Lung (tissue), 12 donors: ENCODE measurements around the gene DCN. TPM values are rescaled to one million over a fixed set of nuclear protein-coding genes. Genes with fewer than 3 reads are reported as not detected.

ENCODE experiments used
- ATAC-seq: fragments of 200-7000 bp; cut with Tn5 transposase; one replicate; pipeline ENCODE4 v1.9.1; 2020; ENCODE audit warnings: moderate number of reproducible peaks; ENCODE audit not compliant: insufficient read depth, low FRiP score
- DNase-seq, 3 donors: peaks; one replicate each; pipeline ENCODE4 v3.0.0-alpha.2; 2013 to 2017
- H3K27ac ChIP-seq, 2 donors: one replicate each; pipeline ENCODE4 v1.5.1; 2013; ENCODE audit warnings: mild to moderate bottlenecking in 2 of 2, moderate library complexity in 2 of 2, control low read depth in 1 of 2, inconsistent platforms in 1 of 2, low read depth in 1 of 2, low read length in 1 of 2
- H3K27me3 ChIP-seq, 3 donors: one replicate each; pipeline ENCODE4 v1.5.1; 2013; ENCODE audit warnings: low read length in 2 of 3; ENCODE audit not compliant: control insufficient read depth in 3 of 3, insufficient read depth in 3 of 3
- H3K36me3 ChIP-seq, 4 donors: one replicate each; pipeline ENCODE4 v1.5.1; 2013; ENCODE audit warnings: low read length in 4 of 4, mild to moderate bottlenecking in 1 of 4, moderate library complexity in 1 of 4; ENCODE audit not compliant: control insufficient read depth in 4 of 4, insufficient read depth in 4 of 4
- H3K4me1 ChIP-seq, 5 donors: one replicate each; pipeline ENCODE4 v1.5.1; 2013; ENCODE audit warnings: low read length in 5 of 5, mild to moderate bottlenecking in 2 of 5, moderate library complexity in 1 of 5; ENCODE audit not compliant: control insufficient read depth in 5 of 5, insufficient read depth in 5 of 5
- H3K4me3 ChIP-seq: one replicate; pipeline ENCODE4 v1.5.1; 2013; ENCODE audit warnings: mild to moderate bottlenecking, control low read depth, moderate library complexity
- H3K9ac ChIP-seq, 2 donors: one replicate each; pipeline ENCODE4 v1.5.1; 2013; ENCODE audit warnings: low read length in 2 of 2, control low read depth in 1 of 2; ENCODE audit not compliant: insufficient read depth in 1 of 2
- H3K9me3 ChIP-seq, 4 donors: one replicate each; pipeline ENCODE4 v1.5.1; 2013; ENCODE audit warnings: low read length in 3 of 4, mild to moderate bottlenecking in 1 of 4, moderate library complexity in 1 of 4; ENCODE audit not compliant: control insufficient read depth in 4 of 4, insufficient read depth in 3 of 4
- CTCF ChIP-seq: IDR thresholded peaks from 2 replicates; pipeline ENCODE4 v1.5.1; 2012; ENCODE audit warnings: mild to moderate bottlenecking; ENCODE audit errors: control extremely low read depth, extremely low read depth
- WGBS, 2 donors: extraction: QIAGEN DNeasy Blood & Tissue Kit; methylation state at CpG; one replicate each; pipeline ENCODE4 v1.1.7; 2013; 5-methylcytosine and 5-hydroxymethylcytosine counted together
- polyA plus RNA-seq, 2 donors: library from polyadenylated mRNA; stranded (reverse); fragments of 200-250 nt; gene quantifications; one replicate each; pipeline ENCODE4 v1.2.1, GENCODE V29; 2013
- total RNA-seq, 2 donors: library from RNA; depleted of rRNA in 1 of 2; stranded (reverse); fragments of >200 nt in 1 of 2; gene quantifications; one replicate each; pipeline ENCODE4 v1.2.1, GENCODE V29; 2014 to 2021
- donor health status: control.
- donor health status: control.
- donor health status: Bipolar disorder and iron deficiency.
- donor health status: healthy.
- donor health status: DM: yes; HTN: yes; CAD: no.

Gene DCN
- total and polyA plus RNA-seq, 4 donors = 178 to 1,047 (median 509) TPM

DNA sequence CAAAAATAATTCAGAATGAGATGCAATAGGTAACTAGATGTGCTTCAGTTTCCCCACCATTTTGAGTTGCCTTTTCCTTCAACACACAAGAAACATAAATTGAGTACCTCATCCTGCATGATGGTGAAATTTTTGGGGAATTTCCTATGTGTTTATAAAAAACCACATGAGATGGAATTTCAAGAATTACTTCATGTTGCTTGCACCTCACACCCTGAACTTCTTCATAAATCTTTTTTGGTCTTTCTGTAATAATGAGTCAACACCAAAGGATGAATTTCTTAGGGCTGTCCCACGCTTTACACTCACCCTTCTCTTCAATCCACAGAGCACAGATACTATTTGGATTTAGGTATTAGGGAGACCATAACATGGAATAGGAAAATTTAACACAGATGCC lies 48.7 kb downstream of the DCN start:
- H3K27ac ChIP-seq = no peak overlapping the region
- DNase-seq (no peak), ATAC-seq (no peak)
- WGBS, 2 donors = 84 to 89% methylated on average over 1 of the region's 1 CpG
- H3K36me3 ChIP-seq = no peaks in the 10 kb centered on the region
- no peak overlapping the region for H3K9ac ChIP-seq
- peaks cover 0 to 21% (median 5%) of the 10 kb centered on the region in 5 donors for H3K4me1 ChIP-seq
- TF ChIP-seq CTCF = no peak
- no peaks in the 10 kb centered on the region for H3K9me3 ChIP-seq
- no peak overlapping the region for H3K4me3 ChIP-seq
- H3K27me3 ChIP-seq = no peaks in the 10 kb centered on the region

DNA sequence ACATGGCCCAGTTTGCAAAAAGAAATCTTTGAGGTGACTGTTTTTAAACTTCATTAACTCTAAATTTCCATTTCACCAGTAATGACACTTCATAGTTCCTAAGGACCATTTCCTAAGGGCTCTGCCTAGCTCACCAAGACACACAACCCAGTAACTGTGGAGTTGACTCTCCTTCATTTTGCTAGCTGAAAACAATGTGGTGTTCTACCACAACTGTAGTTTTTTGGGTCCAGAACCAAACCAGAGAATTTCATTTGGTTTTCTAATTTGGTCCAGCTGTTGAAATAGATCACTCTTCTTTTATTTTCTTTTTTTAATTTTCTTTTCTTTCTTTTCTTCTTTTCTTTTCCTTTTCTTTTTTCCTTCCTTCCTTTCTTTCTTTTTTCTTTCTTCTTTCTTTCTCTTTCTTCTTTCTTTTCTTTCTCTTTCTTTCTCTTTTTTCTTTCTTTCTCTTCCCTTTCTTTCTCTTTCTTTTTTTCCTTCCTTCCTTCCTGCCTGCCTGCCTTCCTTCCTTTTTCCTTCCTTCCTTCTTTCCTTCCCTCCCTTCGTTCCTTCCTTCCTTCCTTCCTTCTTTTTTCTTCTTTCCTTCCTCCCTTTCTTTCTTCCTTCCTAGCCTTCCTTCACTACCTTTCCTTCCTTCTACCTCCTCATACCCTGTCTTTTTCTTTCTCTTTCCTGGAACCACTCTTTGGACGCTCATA lies 52.8 kb downstream of the DCN start:
- Histone ChIP-seq H3K27me3 (no peaks in the 10 kb centered on the region), H3K4me3 (no peak overlapping the region), H3K4me1 (peaks cover 0 to 12% (median 0%) of the 10 kb centered on the region in 5 donors), H3K9me3 (no peaks in the 10 kb centered on the region), H3K9ac (no peak overlapping the region), H3K27ac (no peak overlapping the region), H3K36me3 (no peaks in the 10 kb centered on the region)
- ATAC-seq = no peak
- no peak for DNase-seq
- WGBS, 2 donors = 81 to 85% methylated on average over 2 of the region's 2 CpGs
- TF ChIP-seq CTCF = no peak

GRCh38 chr12:91127751-91128150 lies 54.9 kb downstream of the DCN start:
- H3K9ac ChIP-seq = no peak overlapping the region
- no peak for TF ChIP-seq CTCF
- 84 to 93% methylated on average over 3 of the region's 3 CpGs for WGBS, 2 donors
- DNase-seq = no peak
- no peak overlapping the region for H3K4me3 ChIP-seq
- no peaks in the 10 kb centered on the region for H3K36me3 ChIP-seq
- H3K27ac ChIP-seq = no peak overlapping the region
- peak; percentile 27 for ATAC-seq
- H3K4me1 ChIP-seq = peaks cover 0 to 7% (median 0%) of the 10 kb centered on the region in 5 donors
- no peaks in the 10 kb centered on the region for H3K27me3 ChIP-seq
- no peaks in the 10 kb centered on the region for H3K9me3 ChIP-seq

- H3K9me3 ChIP-seq = no peaks in the 10 kb centered on the region
- TF ChIP-seq CTCF = no peak
- WGBS, 2 donors = 82 to 88% methylated on average over 2 of the region's 2 CpGs
These were observed 55.3 kb downstream of the DCN start for GRCh38 chr12:91127306-91127705.

More at GRCh38 chr12:91127306-91127705, 55.3 kb downstream of the DCN start:
- no peak for DNase-seq
- Histone ChIP-seq H3K4me3 (no peak overlapping the region), H3K27me3 (no peaks in the 10 kb centered on the region), H3K9ac (no peak overlapping the region), H3K36me3 (no peaks in the 10 kb centered on the region), H3K4me1 (peaks cover 0 to 4% (median 0%) of the 10 kb centered on the region in 5 donors), H3K27ac (no peak overlapping the region)
- ATAC-seq = no peak
